Motor neuron (in vitro differentiated cells): ENCODE results near the gene TMEM135. TPM values are rescaled to one million over a fixed set of nuclear protein-coding genes. Genes with fewer than 3 reads are reported as not detected.

Experiments used
- ATAC-seq, 8 experiments: fragments of 200-7000 bp; cut with Tn5 transposase; replicated peaks in 6 of 8; 2 replicates each; pipeline ENCODE4 v1.8.0; 2021; ENCODE audit warnings: mild to moderate bottlenecking in 8 of 8, moderate library complexity in 8 of 8
- H3K27ac ChIP-seq, 2 donors: fragments of 250-450 bp; sonication (Bioruptor Pico); 2 replicates each; pipeline ENCODE4 v1.9.0; 2021; ENCODE audit warnings: antibody characterized with exemption in 2 of 2, mild to moderate bottlenecking in 2 of 2, moderate library complexity in 1 of 2
- H3K4me1 ChIP-seq, 2 donors: fragments of 250-450 bp; sonication (Bioruptor Pico); replicated peaks in 1 of 2; 2 replicates each; pipeline ENCODE4 v1.6.1; 2021; ENCODE audit warnings: antibody characterized with exemption in 2 of 2, mild to moderate bottlenecking in 2 of 2, moderate library complexity in 1 of 2
- H3K4me3 ChIP-seq, 5 donors: fragments of 250-450 bp; sonication (Bioruptor Pico); 2 replicates each; pipeline ENCODE4 v1.9.0; 2021; ENCODE audit warnings: antibody characterized with exemption in 5 of 5, mild to moderate bottlenecking in 5 of 5, moderate library complexity in 4 of 5
- WGBS, 10 experiments: fragments of 450-650 bp; shearing (Covaris generic); methylation state at CpG; one replicate each; pipeline ENCODE4 v1.0.0; 2022; 5-methylcytosine and 5-hydroxymethylcytosine counted together
- in situ Hi-C, 9 experiments: fragments of 400-800 bp; cut with MboI; loops; one replicate each; pipeline ENCODE4 v1.15.0; 2021; ENCODE audit warnings: low sequenced_read_pairs in 9 of 9, low pct_unique_long_range_greater_than_20kb in 2 of 9; ENCODE audit not compliant: unreplicated experiment in 9 of 9
- total RNA-seq, 8 experiments: library from RNA; unstranded; fragments of 300-600 nt; gene quantifications; 2 replicates each; pipeline versions ENCODE4 v1.2.3 to v1.2.4, GENCODE V29; 2022

The TMEM135 gene
- total RNA-seq, 8 experiments from 2014 or later: 12.5 to 38.9 (median 21.8) TPM

- H3K4me1 ChIP-seq: no peaks in the 10 kb centered on the region
- no peak overlapping the region for H3K4me3 ChIP-seq
- no peak overlapping the region for H3K27ac ChIP-seq
- whole genome bisulfite sequencing, 10 experiments: 60 to 100% (median 100%) methylated on average over 1 to 4 of the region's 4 CpGs; no CpG with 5 or more reads in 3 of the 10 experiments
- ATAC-seq: no peak
- in situ Hi-C loops: loop anchor here in 1 of 9 experiments (25.0 kb wide), 1 partner anchor 1181 kb away; no protein-coding TSS in a partner anchor
Observed at GRCh38 chr11:87356428-87356827, 318.7 kb downstream of the TMEM135 start.

- Histone ChIP-seq H3K27ac (no peak overlapping the region), H3K4me1 (no peaks in the 10 kb centered on the region), H3K4me3 (no peak overlapping the region)
- ATAC-seq: no peak
- 10 to 94% (median 67%) methylated on average over 1 to 5 of the region's 5 CpGs; no CpG with 5 or more reads in 1 of the 10 experiments for WGBS, 10 experiments
- in situ Hi-C loops: loop anchor here in 1 of 9 experiments (25.0 kb wide), 1 partner anchor 1179 kb away; no protein-coding TSS in a partner anchor
Observed at GRCh38 chr11:87358461-87358860, 320.7 kb downstream of the TMEM135 start.

- in situ Hi-C loops: loop anchor here in 1 of 9 experiments (25.0 kb wide), 1 partner anchor 1178 kb away; no protein-coding TSS in a partner anchor
- ATAC-seq: no peak
- WGBS, 10 experiments: 50 to 100% (median 82%) methylated on average over 1 to 6 of the region's 6 CpGs; no CpG with 5 or more reads in 3 of the 10 experiments
- Histone ChIP-seq H3K27ac (no peak overlapping the region), H3K4me1 (no peaks in the 10 kb centered on the region), H3K4me3 (no peak overlapping the region)
Observed at GRCh38 chr11:87359401-87359800, 321.7 kb downstream of the TMEM135 start.

GRCh38 chr11:87361891-87362290 lies 324.2 kb downstream of the TMEM135 start:
- Histone ChIP-seq H3K27ac (no peak overlapping the region), H3K4me1 (no peaks in the 10 kb centered on the region), H3K4me3 (no peak overlapping the region)
- ATAC-seq: no peak
- WGBS, 10 experiments: 58 to 92% (median 80%) methylated on average over 2 to 5 of the region's 5 CpGs; no CpG with 5 or more reads in 5 of the 10 experiments
- in situ Hi-C loops: loop anchor here in 1 of 9 experiments (25.0 kb wide), 1 partner anchor 1175 kb away; no protein-coding TSS in a partner anchor

- H3K4me3 ChIP-seq: no peak overlapping the region
- no peak for ATAC-seq
- no peak overlapping the region for H3K27ac ChIP-seq
- H3K4me1 ChIP-seq: peaks cover 0 to 10% of the 10 kb centered on the region in 2 donors
- in situ Hi-C loops: loop anchor here in 1 of 9 experiments (25.0 kb wide), 1 partner anchor 1171 kb away; no protein-coding TSS in a partner anchor
Observed at GRCh38 chr11:87366346-87366745, 328.6 kb downstream of the TMEM135 start.

- 0 to 100% (median 63%) methylated on average over 1 to 2 of the region's 2 CpGs; no CpG with 5 or more reads in 2 of the 10 experiments for WGBS, 10 experiments
- Histone ChIP-seq H3K27ac (no peak overlapping the region), H3K4me3 (no peak overlapping the region), H3K4me1 (peaks cover 0 to 10% of the 10 kb centered on the region in 2 donors)
- ATAC-seq: peak in 2 of 8 experiments; percentile 91 to 92
- in situ Hi-C loops: loop anchor here in 1 of 9 experiments (25.0 kb wide), 1 partner anchor 1170 kb away; no protein-coding TSS in a partner anchor
Observed at GRCh38 chr11:87366763-87367405, 329.1 kb downstream of the TMEM135 start.

- peaks cover 0 to 10% of the 10 kb centered on the region in 2 donors for H3K4me1 ChIP-seq
- H3K4me3 ChIP-seq: no peak overlapping the region
- H3K27ac ChIP-seq: no peak overlapping the region
- ATAC-seq: no peak
- WGBS, 10 experiments: 20 to 100% (median 67%) methylated on average over 1 of the region's 1 CpG; no CpG with 5 or more reads in 5 of the 10 experiments
- in situ Hi-C loops: loop anchor here in 1 of 9 experiments (25.0 kb wide), 1 partner anchor 1169 kb away; no protein-coding TSS in a partner anchor
Observed at GRCh38 chr11:87368151-87368550, 330.4 kb downstream of the TMEM135 start.

- WGBS, 10 experiments: 17 to 92% (median 61%) methylated on average over 1 to 4 of the region's 5 CpGs; no CpG with 5 or more reads in 2 of the 10 experiments
- H3K4me3 ChIP-seq: no peak overlapping the region
- peaks cover 0 to 10% of the 10 kb centered on the region in 2 donors for H3K4me1 ChIP-seq
- peak in 7 of 8 experiments; percentile 58 to 96 (median 79) for ATAC-seq
- in situ Hi-C loops: loop anchor here in 1 of 9 experiments (25.0 kb wide), 1 partner anchor 1168 kb away; no protein-coding TSS in a partner anchor
- no peak overlapping the region for H3K27ac ChIP-seq
Observed at GRCh38 chr11:87368858-87369480, 331.2 kb downstream of the TMEM135 start.

- H3K4me3 ChIP-seq: no peak overlapping the region
- no peak overlapping the region for H3K27ac ChIP-seq
- WGBS, 10 experiments: 50 to 100% (median 85%) methylated on average over 1 to 4 of the region's 4 CpGs; no CpG with 5 or more reads in 4 of the 10 experiments
- H3K4me1 ChIP-seq: peaks cover 0 to 10% of the 10 kb centered on the region in 2 donors
- in situ Hi-C loops: loop anchor here in 1 of 9 experiments (25.0 kb wide), 1 partner anchor 1167 kb away; no protein-coding TSS in a partner anchor
- ATAC-seq: no peak
Observed at GRCh38 chr11:87369888-87370287, 332.2 kb downstream of the TMEM135 start.

GRCh38 chr11:87372065-87372464 lies 334.3 kb downstream of the TMEM135 start:
- Histone ChIP-seq H3K4me1 (peaks cover 0 to 10% of the 10 kb centered on the region in 2 donors), H3K27ac (no peak overlapping the region), H3K4me3 (no peak overlapping the region)
- WGBS, 10 experiments: 40 to 100% (median 92%) methylated on average over 1 to 3 of the region's 3 CpGs; no CpG with 5 or more reads in 2 of the 10 experiments
- no peak for ATAC-seq
- in situ Hi-C loops: loop anchor here in 1 of 9 experiments (25.0 kb wide), 1 partner anchor 1165 kb away; no protein-coding TSS in a partner anchor
